Thyroid gland (tissue), 4 donors: ENCODE results near the gene CHCHD10. TPM values are rescaled to one million over a fixed set of nuclear protein-coding genes. Genes with fewer than 3 reads are reported as not detected.

Experiments used
- DNase-seq, 2 donors: peaks; one replicate each; pipeline ENCODE4 v3.0.0-alpha.2; 2019
- H3K27ac ChIP-seq, 3 donors: fragments of 200-600 bp; sonication (generic); 1 replicate in 2 of 3; 2 replicates in 1 of 3; pipeline ENCODE4 v1.5.1; 2016 to 2019; ENCODE audit warnings: mild to moderate bottlenecking in 1 of 3, moderate library complexity in 1 of 3
- H3K27me3 ChIP-seq: fragments of 200-600 bp; sonication (generic); one replicate; pipeline ENCODE4 v1.5.1; 2019
- H3K36me3 ChIP-seq, 2 donors: fragments of 200-600 bp; sonication (generic); one replicate each; pipeline ENCODE4 v1.5.1; 2016 to 2019
- H3K4me1 ChIP-seq, 2 donors: fragments of 200-600 bp; sonication (generic); one replicate each; pipeline ENCODE4 v1.5.1; 2017 to 2019
- H3K4me3 ChIP-seq, 3 donors: fragments of 200-600 bp; sonication (generic); replicated peaks in 1 of 3; 1 replicate in 2 of 3; 2 replicates in 1 of 3; pipeline ENCODE4 v1.5.1; 2016; ENCODE audit warnings: mild to moderate bottlenecking in 1 of 3
- H3K9me3 ChIP-seq: fragments of 200-600 bp; sonication (generic); one replicate; pipeline ENCODE4 v1.5.1; 2017
- CTCF ChIP-seq, 6 experiments: fragments of 200-600 bp in 3 of 6; fragments of 450-650 bp in 3 of 6; sonication (generic) in 3 of 6; IDR thresholded peaks; one replicate each; pipeline ENCODE4 v1.5.1; 2016 to 2019; ENCODE audit warnings: antibody characterized with exemption in 6 of 6, mild to moderate bottlenecking in 2 of 6, inconsistent platforms in 1 of 6, moderate library complexity in 1 of 6
- POLR2A ChIP-seq, 2 donors: fragments of 450-650 bp; IDR thresholded peaks; one replicate each; pipeline ENCODE4 v1.6.1; 2017; ENCODE audit warnings: antibody characterized with exemption in 2 of 2, mild to moderate bottlenecking in 2 of 2, moderate library complexity in 1 of 2
- WGBS, 2 donors: methylation state at CpG; one replicate each; pipeline ENCODE4 v1.1.5; 2017; 5-methylcytosine and 5-hydroxymethylcytosine counted together
- intact Hi-C: fragments of 100-400 bp; cut with DNase I; formaldehyde crosslinking; loops from one replicate; pipeline ENCODE4 v1.15.1; 2023
- total RNA-seq, 4 donors: library from RNA; depleted of rRNA; stranded (reverse); fragments of >200 nt; gene quantifications; one replicate each; pipeline ENCODE4 v1.2.3, GENCODE V29; 2016

CHCHD10 gene
- total RNA-seq, 4 donors from 2014 or later = 9.4 to 154 (median 47.0) TPM

- no peak overlapping the region for H3K27ac ChIP-seq
- intact Hi-C loops = loop anchor here (5.0 kb wide), 1 partner anchor 82 kb away; no protein-coding TSS in a partner anchor
- H3K4me3 ChIP-seq = no peak overlapping the region
- no peaks in the 10 kb centered on the region for H3K36me3 ChIP-seq
- TF ChIP-seq POLR2A (IDR thresholded peaks at IDR 0.05) (no peak), CTCF (IDR thresholded peaks at IDR 0.05) (no peak)
- peaks cover 11 to 35% of the 10 kb centered on the region in 2 donors for H3K4me1 ChIP-seq
- no peaks in the 10 kb centered on the region for H3K9me3 ChIP-seq
- 85 to 89% methylated on average over 5 to 6 of the region's 9 CpGs for WGBS, 2 donors
- no peak for DNase-seq
- no peaks in the 10 kb centered on the region for H3K27me3 ChIP-seq
These were observed 2.6 kb downstream of the CHCHD10 start for GRCh38 chr22:23764899-23765881.

DNA sequence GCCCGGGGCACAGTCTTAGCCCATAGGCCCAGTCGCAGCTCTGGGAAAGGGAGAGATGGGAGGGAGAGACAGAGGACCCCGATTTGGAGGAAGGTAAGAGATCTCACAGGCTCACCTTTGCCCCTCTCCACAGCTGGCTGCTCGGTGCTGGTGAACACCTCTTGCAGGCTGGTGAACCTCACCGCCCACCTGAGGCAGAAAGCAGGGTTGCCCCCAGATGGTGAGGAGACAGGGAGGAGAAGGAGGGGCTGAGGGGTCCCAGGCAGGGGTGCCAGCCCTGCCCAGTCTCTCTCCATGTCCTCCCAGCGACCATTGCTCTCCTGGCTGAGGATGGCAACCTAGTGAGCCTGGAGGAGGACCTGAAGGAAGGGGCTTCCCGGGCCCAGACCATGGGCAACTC, 3.8 kb downstream of the CHCHD10 start:
- Histone ChIP-seq H3K4me3 (no peak overlapping the region), H3K27ac (no peak overlapping the region), H3K4me1 (peaks cover 11 to 29% of the 10 kb centered on the region in 2 donors)

GRCh38 chr22:23763579-23763945, 4.2 kb downstream of the CHCHD10 start:
- intact Hi-C loops = no loop called here
- WGBS, 2 donors = 49 to 51% methylated on average over 12 to 15 of the region's 17 CpGs
- H3K27ac ChIP-seq = no peak overlapping the region

More for the DNA sequence above, 3.8 kb downstream of the CHCHD10 start:
- TF ChIP-seq CTCF (IDR thresholded peaks at IDR 0.05) (no peak), POLR2A (IDR thresholded peaks at IDR 0.05) (no peak)
- intact Hi-C loops = no loop called here
- no peaks in the 10 kb centered on the region for H3K9me3 ChIP-seq
- no peaks in the 10 kb centered on the region for H3K27me3 ChIP-seq
- H3K36me3 ChIP-seq = no peaks in the 10 kb centered on the region
- WGBS, 2 donors = 66 to 75% methylated on average over 6 to 7 of the region's 7 CpGs
- no peak for DNase-seq

DNA sequence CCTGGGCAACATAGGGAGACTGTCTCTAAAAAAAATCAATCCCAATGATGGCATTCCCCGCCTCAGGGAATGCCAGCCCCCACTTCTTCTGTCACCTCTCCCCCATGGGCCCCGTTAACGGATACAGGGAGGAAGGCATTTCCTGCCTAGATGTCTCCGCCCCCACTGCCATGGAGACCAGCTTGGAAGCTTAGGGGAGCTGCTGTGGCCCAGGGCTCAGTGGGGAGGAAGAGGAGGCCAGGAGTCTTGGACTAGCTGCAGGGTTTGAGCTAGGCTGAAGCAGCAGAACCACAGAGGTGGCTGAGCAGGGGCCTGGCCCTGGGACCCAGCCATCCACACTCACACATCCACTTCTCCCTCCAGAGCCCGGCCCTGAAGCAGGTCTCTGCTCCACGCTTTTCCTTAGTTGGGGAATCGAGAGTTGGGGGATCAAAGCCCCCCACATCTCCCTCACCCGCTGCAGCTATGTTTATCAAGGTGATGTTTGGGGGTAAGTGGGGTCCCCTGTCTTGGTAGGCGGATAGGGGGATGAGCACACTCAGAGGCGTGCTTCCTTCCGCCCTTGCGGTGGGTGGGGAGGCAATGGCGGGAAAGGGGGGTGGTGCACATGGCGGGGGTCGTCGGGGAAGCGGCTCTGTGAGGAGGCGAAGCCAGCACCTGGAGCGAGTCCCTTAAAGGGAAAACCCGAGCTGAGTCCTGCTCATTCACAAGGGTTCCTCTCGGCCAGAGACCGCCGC, 4.8 kb downstream of the CHCHD10 start, which contains the start of gene C22orf15:
Gene C22orf15, plus strand, starts transcription at position 149 of the 737 bp plus-strand sequence. Its CDS starts 317 bp downstream, at position 466.
- no peak within 1 kb of the TSS for H3K27ac ChIP-seq
- no peaks in the 10 kb centered on the region for H3K36me3 ChIP-seq
- no peaks in the 10 kb centered on the region for H3K9me3 ChIP-seq
- H3K27me3 ChIP-seq = no peaks in the 10 kb centered on the region
- peaks cover 11 to 22% of the 10 kb centered on the region in 2 donors for H3K4me1 ChIP-seq
- no peak for TF ChIP-seq POLR2A (IDR thresholded peaks at IDR 0.05)
- no peak for TF ChIP-seq CTCF (IDR thresholded peaks at IDR 0.05)
- no peak for DNase-seq
- 54 to 69% methylated on average over 21 to 23 of the region's 23 CpGs for WGBS, 2 donors
- H3K4me3 ChIP-seq = no peak within 1 kb of the TSS
- intact Hi-C loops = no loop called here

More at GRCh38 chr22:23763579-23763945, 4.2 kb downstream of the CHCHD10 start:
- no peaks in the 10 kb centered on the region for H3K36me3 ChIP-seq
- DNase-seq = no peak
- no peaks in the 10 kb centered on the region for H3K9me3 ChIP-seq
- TF ChIP-seq POLR2A (IDR thresholded peaks at IDR 0.05) (no peak), CTCF (IDR thresholded peaks at IDR 0.05) (no peak)
- H3K27me3 ChIP-seq = no peaks in the 10 kb centered on the region
- peaks cover 11 to 25% of the 10 kb centered on the region in 2 donors for H3K4me1 ChIP-seq
- no peak overlapping the region for H3K4me3 ChIP-seq
